ENCODE data around the gene CADPS2. TPM values are rescaled to one million over a fixed set of nuclear protein-coding genes. Genes with fewer than 3 reads are reported as not detected.

CADPS2 gene
- total and polyA plus RNA-seq, 5 donors from 2014 or later = 0.07 TPM; not detected in 4

DNA sequence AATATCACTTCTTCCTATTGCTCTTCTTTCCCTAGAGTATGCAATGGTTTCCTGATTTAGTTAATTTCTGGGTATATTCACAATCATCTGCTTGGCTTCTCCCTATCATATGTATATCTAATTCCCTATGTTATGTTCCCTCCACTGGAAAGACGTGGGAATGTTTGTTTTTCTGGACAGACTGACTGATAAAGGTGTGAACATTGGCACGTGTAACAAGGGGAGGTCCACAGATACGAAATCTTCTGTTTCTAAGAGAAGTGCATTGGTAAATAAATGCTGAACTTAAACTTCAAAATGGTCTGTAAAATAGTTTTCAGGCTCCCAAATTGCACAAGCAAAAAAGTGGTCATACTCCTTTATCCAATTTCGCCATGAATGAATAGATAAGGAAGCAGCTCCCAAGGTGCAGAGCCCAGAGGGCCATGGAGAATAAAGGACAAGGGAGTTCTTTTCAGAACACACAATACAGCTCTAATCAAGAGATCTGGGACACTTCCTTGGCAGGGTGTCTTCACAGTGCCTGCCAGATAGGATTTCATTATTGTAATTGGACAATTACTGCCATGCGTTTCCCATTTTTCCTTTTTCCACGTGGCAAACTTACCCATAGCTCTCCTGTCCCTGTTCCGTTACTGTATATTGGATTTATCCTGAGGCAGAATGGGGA is 329.3 kb downstream of the CADPS2 start:
- no peaks in the 10 kb centered on the region for H3K27me3 ChIP-seq (ENCODE audit: control insufficient read depth, insufficient read depth, low read length)
- no peak overlapping the region for H3K27ac Mint-ChIP-seq
- no peaks in the 10 kb centered on the region for H3K27me3 Mint-ChIP-seq
- no peaks in the 10 kb centered on the region for H3K36me3 ChIP-seq (ENCODE audit: control insufficient read depth, insufficient read depth, low read length)
- ATAC-seq (ENCODE audit: low read depth in 2 of 2) (no peak), DNase-seq (no peak)
- H3K27ac ChIP-seq (ENCODE audit: insufficient read depth, low read length, poor library complexity, severe bottlenecking) = no peak overlapping the region
- no peak overlapping the region for H3K4me3 Mint-ChIP-seq
- no peaks in the 10 kb centered on the region for H3K4me1 ChIP-seq (ENCODE audit: control insufficient read depth, insufficient read depth, low read length, poor library complexity, severe bottlenecking)
- H3K9me3 ChIP-seq (ENCODE audit: control insufficient read depth in 2 of 2, low read length in 2 of 2) = peaks cover 0 to 5% of the 10 kb centered on the region in 2 experiments
- H3K4me3 ChIP-seq (ENCODE audit: low read depth, low read length) = no peak overlapping the region
- no peaks in the 10 kb centered on the region for H3K4me1 Mint-ChIP-seq
- H3K9me3 Mint-ChIP-seq = peaks cover 0 to 15% (median 4%) of the 10 kb centered on the region in 7 donors
- no peaks in the 10 kb centered on the region for H3K36me3 Mint-ChIP-seq

DNA sequence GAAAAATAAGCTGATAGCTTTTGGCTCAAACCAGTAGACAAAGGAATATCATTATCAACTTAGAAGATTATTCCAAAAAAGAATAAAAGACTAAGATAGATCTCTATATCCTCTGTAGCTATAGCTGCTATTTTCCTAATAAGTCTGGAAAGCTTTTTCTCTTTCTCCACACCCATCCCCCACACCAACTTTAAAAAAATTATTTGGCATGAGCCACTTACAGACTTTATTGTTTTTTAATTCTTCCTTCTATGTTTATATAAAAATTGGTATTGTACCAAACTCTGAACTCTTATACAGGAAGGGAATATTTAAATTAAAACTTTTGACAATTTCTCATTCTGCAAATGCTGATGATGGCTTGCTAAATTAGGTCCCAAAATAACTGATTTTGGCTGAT is 330.0 kb downstream of the CADPS2 start:
- ATAC-seq (ENCODE audit: low read depth in 2 of 2) (no peak), DNase-seq (no peak)
- no peaks in the 10 kb centered on the region for H3K36me3 ChIP-seq (ENCODE audit: control insufficient read depth, insufficient read depth, low read length)
- Mint-ChIP-seq H3K4me1 (no peaks in the 10 kb centered on the region), H3K27me3 (no peaks in the 10 kb centered on the region), H3K36me3 (no peaks in the 10 kb centered on the region), H3K4me3 (no peak overlapping the region), H3K9me3 (peaks cover 0 to 15% (median 4%) of the 10 kb centered on the region in 7 donors), H3K27ac (no peak overlapping the region)
- H3K4me3 ChIP-seq (ENCODE audit: low read depth, low read length) = no peak overlapping the region
- no peak overlapping the region for H3K27ac ChIP-seq (ENCODE audit: insufficient read depth, low read length, poor library complexity, severe bottlenecking)
- H3K27me3 ChIP-seq (ENCODE audit: control insufficient read depth, insufficient read depth, low read length) = no peaks in the 10 kb centered on the region
- H3K9me3 ChIP-seq (ENCODE audit: control insufficient read depth in 2 of 2, low read length in 2 of 2) = peaks cover 0 to 5% of the 10 kb centered on the region in 2 experiments
- no peaks in the 10 kb centered on the region for H3K4me1 ChIP-seq (ENCODE audit: control insufficient read depth, insufficient read depth, low read length, poor library complexity, severe bottlenecking)

DNA sequence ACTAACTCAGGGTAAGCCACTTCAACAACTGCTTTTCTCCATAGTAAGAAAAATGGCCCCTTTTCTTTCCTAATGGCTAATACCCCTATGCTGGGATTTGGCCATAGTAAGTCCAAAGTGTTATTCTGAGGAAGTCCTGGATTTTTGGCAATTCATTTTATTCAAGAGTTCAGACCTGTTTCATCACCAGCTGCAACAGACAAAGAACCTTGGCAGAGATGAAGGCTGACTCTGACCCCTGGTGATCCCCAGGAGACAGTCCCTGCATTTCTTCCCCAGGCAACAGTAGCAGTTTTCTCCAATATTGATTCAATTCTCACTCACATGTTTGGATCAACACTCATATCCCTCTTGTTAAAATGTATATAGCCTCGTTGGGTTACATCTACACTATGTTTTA is 332.5 kb downstream of the CADPS2 start:
- DNase-seq = no peak
- Mint-ChIP-seq H3K4me1 (no peaks in the 10 kb centered on the region), H3K36me3 (no peaks in the 10 kb centered on the region), H3K27me3 (no peaks in the 10 kb centered on the region), H3K4me3 (no peak overlapping the region), H3K9me3 (peaks cover 0 to 6% (median 2%) of the 10 kb centered on the region in 7 donors), H3K27ac (no peak overlapping the region)
- no peak overlapping the region for H3K4me3 ChIP-seq (ENCODE audit: low read depth, low read length)
- no peaks in the 10 kb centered on the region for H3K27me3 ChIP-seq (ENCODE audit: control insufficient read depth, insufficient read depth, low read length)
- no peaks in the 10 kb centered on the region for H3K4me1 ChIP-seq (ENCODE audit: control insufficient read depth, insufficient read depth, low read length, poor library complexity, severe bottlenecking)
- H3K27ac ChIP-seq (ENCODE audit: insufficient read depth, low read length, poor library complexity, severe bottlenecking) = no peak overlapping the region
- H3K36me3 ChIP-seq (ENCODE audit: control insufficient read depth, insufficient read depth, low read length) = no peaks in the 10 kb centered on the region
- ATAC-seq (ENCODE audit: low read depth in 2 of 2) = no peak
- peaks cover 0 to 5% of the 10 kb centered on the region in 2 experiments for H3K9me3 ChIP-seq (ENCODE audit: control insufficient read depth in 2 of 2, low read length in 2 of 2)

DNA sequence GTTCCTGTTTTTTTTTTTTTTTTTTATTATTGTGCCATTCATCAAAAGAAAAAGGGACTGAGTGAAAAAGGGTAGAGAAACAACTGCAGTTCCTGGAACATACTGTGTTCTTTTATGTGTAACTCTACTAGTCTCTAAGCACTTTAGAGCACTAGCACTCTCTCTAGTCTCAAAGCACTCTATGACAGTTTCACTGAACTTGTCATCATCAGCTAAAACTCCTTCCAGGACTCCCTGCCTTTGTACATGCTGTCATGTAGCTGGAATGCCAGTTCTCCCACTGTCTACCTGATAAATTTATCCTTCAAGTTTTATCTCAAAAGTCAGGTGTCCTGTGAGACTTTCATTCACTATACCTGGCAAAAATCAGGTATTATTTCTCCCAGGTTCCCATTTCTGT is 333.5 kb downstream of the CADPS2 start:
- no peak overlapping the region for H3K4me3 ChIP-seq (ENCODE audit: low read depth, low read length)
- DNase-seq = no peak
- no peaks in the 10 kb centered on the region for H3K36me3 ChIP-seq (ENCODE audit: control insufficient read depth, insufficient read depth, low read length)
- H3K9me3 ChIP-seq (ENCODE audit: control insufficient read depth in 2 of 2, low read length in 2 of 2) = peaks cover 0 to 5% of the 10 kb centered on the region in 2 experiments
- no peak overlapping the region for H3K27ac ChIP-seq (ENCODE audit: insufficient read depth, low read length, poor library complexity, severe bottlenecking)
- no peak overlapping the region for H3K4me3 Mint-ChIP-seq
- no peaks in the 10 kb centered on the region for H3K27me3 Mint-ChIP-seq
- H3K4me1 Mint-ChIP-seq = no peaks in the 10 kb centered on the region
- peaks cover 0 to 2% (median 0%) of the 10 kb centered on the region in 7 donors for H3K9me3 Mint-ChIP-seq
- ATAC-seq (ENCODE audit: low read depth in 2 of 2) = no peak
- H3K36me3 Mint-ChIP-seq = no peaks in the 10 kb centered on the region
- H3K4me1 ChIP-seq (ENCODE audit: control insufficient read depth, insufficient read depth, low read length, poor library complexity, severe bottlenecking) = no peaks in the 10 kb centered on the region
- H3K27ac Mint-ChIP-seq = no peak overlapping the region
- H3K27me3 ChIP-seq (ENCODE audit: control insufficient read depth, insufficient read depth, low read length) = no peaks in the 10 kb centered on the region

DNA sequence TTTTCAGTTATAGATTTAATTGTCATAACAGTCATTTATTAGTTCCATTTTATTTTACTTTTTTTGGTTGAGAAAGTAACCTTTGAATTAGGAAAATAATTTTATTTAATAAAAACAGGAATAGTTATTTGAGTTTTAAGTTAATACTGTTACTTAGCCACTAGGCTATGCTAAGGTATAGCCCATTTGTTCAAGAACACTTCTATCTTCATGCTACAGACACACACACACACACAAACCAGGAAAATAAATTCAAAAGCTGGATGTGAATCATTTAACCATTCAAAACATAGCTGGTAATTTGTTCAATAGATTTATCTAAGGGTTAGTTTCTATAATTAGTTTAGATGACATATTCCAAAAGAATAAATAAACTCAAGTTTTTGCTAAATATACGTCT is 335.7 kb downstream of the CADPS2 start:
- H3K9me3 Mint-ChIP-seq = peaks cover 0 to 3% (median 0%) of the 10 kb centered on the region in 7 donors
- H3K4me1 ChIP-seq (ENCODE audit: control insufficient read depth, insufficient read depth, low read length, poor library complexity, severe bottlenecking) = no peaks in the 10 kb centered on the region
- H3K27me3 Mint-ChIP-seq = no peaks in the 10 kb centered on the region
- no peak overlapping the region for H3K4me3 Mint-ChIP-seq
- ATAC-seq (ENCODE audit: low read depth in 2 of 2) = no peak
- H3K4me1 Mint-ChIP-seq = no peaks in the 10 kb centered on the region
- no peaks in the 10 kb centered on the region for H3K36me3 ChIP-seq (ENCODE audit: control insufficient read depth, insufficient read depth, low read length)
- H3K9me3 ChIP-seq (ENCODE audit: control insufficient read depth in 2 of 2, low read length in 2 of 2) = peaks cover 0 to 5% of the 10 kb centered on the region in 2 experiments
- H3K27me3 ChIP-seq (ENCODE audit: control insufficient read depth, insufficient read depth, low read length) = no peaks in the 10 kb centered on the region
- H3K27ac ChIP-seq (ENCODE audit: insufficient read depth, low read length, poor library complexity, severe bottlenecking) = no peak overlapping the region
- DNase-seq = no peak
- no peaks in the 10 kb centered on the region for H3K36me3 Mint-ChIP-seq
- no peak overlapping the region for H3K27ac Mint-ChIP-seq
- no peak overlapping the region for H3K4me3 ChIP-seq (ENCODE audit: low read depth, low read length)

DNA sequence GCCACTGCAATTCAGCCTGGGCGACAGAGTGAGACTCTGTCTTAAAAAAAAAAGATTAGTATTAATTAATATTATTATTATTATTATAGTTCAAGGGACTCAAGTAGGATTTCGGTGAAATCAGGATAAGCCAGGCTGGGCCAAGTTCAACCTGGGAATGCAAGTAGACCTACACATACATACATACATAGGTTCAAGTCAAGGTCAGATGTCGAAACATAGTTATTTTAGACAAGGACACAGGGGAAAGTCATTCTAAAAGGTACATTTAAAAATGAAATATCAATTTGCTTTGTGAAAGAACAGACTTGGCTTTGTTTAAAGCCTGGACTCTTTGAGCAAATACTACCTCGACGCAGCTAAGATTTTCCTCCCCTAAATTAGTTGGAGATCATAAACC is 336.7 kb downstream of the CADPS2 start:
- peaks cover 0 to 5% of the 10 kb centered on the region in 2 experiments for H3K9me3 ChIP-seq (ENCODE audit: control insufficient read depth in 2 of 2, low read length in 2 of 2)
- no peak for ATAC-seq (ENCODE audit: low read depth in 2 of 2)
- no peaks in the 10 kb centered on the region for H3K36me3 Mint-ChIP-seq
- no peak overlapping the region for H3K4me3 ChIP-seq (ENCODE audit: low read depth, low read length)
- no peaks in the 10 kb centered on the region for H3K27me3 ChIP-seq (ENCODE audit: control insufficient read depth, insufficient read depth, low read length)
- H3K27ac Mint-ChIP-seq = no peak overlapping the region
- DNase-seq = no peak
- H3K4me3 Mint-ChIP-seq = no peak overlapping the region
- no peaks in the 10 kb centered on the region for H3K4me1 Mint-ChIP-seq
- H3K4me1 ChIP-seq (ENCODE audit: control insufficient read depth, insufficient read depth, low read length, poor library complexity, severe bottlenecking) = no peaks in the 10 kb centered on the region
- peaks cover 0 to 8% (median 2%) of the 10 kb centered on the region in 7 donors for H3K9me3 Mint-ChIP-seq
- no peaks in the 10 kb centered on the region for H3K36me3 ChIP-seq (ENCODE audit: control insufficient read depth, insufficient read depth, low read length)
- H3K27ac ChIP-seq (ENCODE audit: insufficient read depth, low read length, poor library complexity, severe bottlenecking) = no peak overlapping the region
- H3K27me3 Mint-ChIP-seq = no peaks in the 10 kb centered on the region

DNA sequence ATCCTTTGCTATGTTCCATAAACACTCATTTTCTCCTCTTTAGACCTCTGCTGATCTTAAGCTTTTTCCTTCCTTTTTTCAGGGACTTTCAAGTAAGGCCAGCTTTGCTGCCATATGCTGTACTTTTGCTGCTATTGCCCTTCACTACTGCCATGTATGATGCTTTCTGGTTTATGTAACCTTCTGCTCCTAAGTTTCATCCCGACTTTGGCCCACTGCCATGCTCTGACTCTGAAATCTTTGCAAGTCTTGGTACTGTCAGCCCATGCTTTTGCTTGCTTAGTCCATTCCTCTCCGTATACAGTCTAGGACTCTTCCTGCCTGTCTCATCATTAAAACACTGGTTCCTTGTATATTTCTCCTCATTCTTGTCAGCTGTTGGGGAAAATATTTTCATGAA is 339.8 kb downstream of the CADPS2 start:
- H3K27me3 ChIP-seq (ENCODE audit: control insufficient read depth, insufficient read depth, low read length) = no peaks in the 10 kb centered on the region
- no peak overlapping the region for H3K27ac ChIP-seq (ENCODE audit: insufficient read depth, low read length, poor library complexity, severe bottlenecking)
- no peaks in the 10 kb centered on the region for H3K36me3 ChIP-seq (ENCODE audit: control insufficient read depth, insufficient read depth, low read length)
- Mint-ChIP-seq H3K27ac (no peak overlapping the region), H3K9me3 (peaks cover 0 to 11% (median 2%) of the 10 kb centered on the region in 7 donors), H3K4me3 (no peak overlapping the region), H3K36me3 (no peaks in the 10 kb centered on the region), H3K27me3 (no peaks in the 10 kb centered on the region), H3K4me1 (no peaks in the 10 kb centered on the region)
- no peaks in the 10 kb centered on the region for H3K9me3 ChIP-seq (ENCODE audit: control insufficient read depth in 2 of 2, low read length in 2 of 2)
- no peak for DNase-seq
- H3K4me1 ChIP-seq (ENCODE audit: control insufficient read depth, insufficient read depth, low read length, poor library complexity, severe bottlenecking) = no peaks in the 10 kb centered on the region
- ATAC-seq (ENCODE audit: low read depth in 2 of 2) = no peak
- H3K4me3 ChIP-seq (ENCODE audit: low read depth, low read length) = no peak overlapping the region

DNA sequence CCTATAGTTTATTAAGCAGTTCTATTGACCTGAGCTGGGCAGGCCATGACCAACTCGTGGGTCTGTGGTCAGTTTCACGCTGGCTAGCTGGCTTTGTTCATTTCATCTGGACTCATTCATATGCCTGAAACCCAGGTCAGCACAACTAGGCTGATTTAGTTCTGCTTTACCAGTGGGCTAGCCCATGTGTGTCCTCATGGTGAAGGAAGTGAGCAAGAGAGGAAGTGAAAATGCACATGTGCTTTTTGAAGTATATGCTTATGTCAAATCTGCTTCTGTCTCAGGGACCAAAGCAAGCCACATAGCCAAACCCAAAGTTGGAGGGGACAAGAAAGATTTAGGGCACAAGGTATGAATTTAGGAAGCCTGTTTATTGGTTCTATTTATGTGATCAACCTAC is 341.8 kb downstream of the CADPS2 start:
- no peak overlapping the region for H3K27ac ChIP-seq (ENCODE audit: insufficient read depth, low read length, poor library complexity, severe bottlenecking)
- H3K36me3 ChIP-seq (ENCODE audit: control insufficient read depth, insufficient read depth, low read length) = no peaks in the 10 kb centered on the region
- H3K4me1 Mint-ChIP-seq = no peaks in the 10 kb centered on the region
- H3K4me3 ChIP-seq (ENCODE audit: low read depth, low read length) = no peak overlapping the region
- no peak overlapping the region for H3K27ac Mint-ChIP-seq
- no peaks in the 10 kb centered on the region for H3K27me3 ChIP-seq (ENCODE audit: control insufficient read depth, insufficient read depth, low read length)
- H3K36me3 Mint-ChIP-seq = no peaks in the 10 kb centered on the region
- no peaks in the 10 kb centered on the region for H3K4me1 ChIP-seq (ENCODE audit: control insufficient read depth, insufficient read depth, low read length, poor library complexity, severe bottlenecking)
- no peaks in the 10 kb centered on the region for H3K9me3 ChIP-seq (ENCODE audit: control insufficient read depth in 2 of 2, low read length in 2 of 2)
- ATAC-seq (ENCODE audit: low read depth in 2 of 2) (no peak), DNase-seq (no peak)
- H3K9me3 Mint-ChIP-seq = peaks cover 0 to 11% (median 2%) of the 10 kb centered on the region in 7 donors
- H3K4me3 Mint-ChIP-seq = no peak overlapping the region
- no peaks in the 10 kb centered on the region for H3K27me3 Mint-ChIP-seq

Data from CD4-positive, CD25-positive, alpha-beta regulatory T cell (primary cell).